CD8-positive, alpha-beta memory T cell (primary cell): ENCODE measurements around the gene FMN1. TPM values are rescaled to one million over a fixed set of nuclear protein-coding genes. Genes with fewer than 3 reads are reported as not detected.

Experiments used
- CTCF ChIA-PET: fragments of 350-600 bp; sonication (Branson Sonifier 250); formaldehyde crosslinking; loops from one replicate; lab custom pipeline; 2021; ENCODE audit warnings: antibody characterized with exemption; lab: Charles Lee
- POLR2A ChIA-PET: fragments of 350-600 bp; sonication (Branson Sonifier 250); formaldehyde crosslinking; loops from one replicate; lab custom pipeline; 2021; ENCODE audit warnings: antibody characterized with exemption; lab: Charles Lee
- DNase-seq, 5 donors: peaks; one replicate each; pipeline versions ENCODE4 v3.0.0 to v3.0.0-alpha.2; 2020 to 2022; ENCODE audit warnings: mixed read lengths in 1 of 5
- H3K27ac ChIP-seq: one replicate; pipeline ENCODE4 v1.7.0; 2013; ENCODE audit warnings: low read depth, mild to moderate bottlenecking, low read length, moderate library complexity
- H3K27me3 ChIP-seq: 2 replicates; pipeline ENCODE4 v1.7.0; 2013; ENCODE audit warnings: low read length, mild to moderate bottlenecking; ENCODE audit not compliant: insufficient read depth, poor library complexity, severe bottlenecking
- H3K36me3 ChIP-seq: 2 replicates; pipeline ENCODE4 v1.7.0; 2013; ENCODE audit warnings: mild to moderate bottlenecking, low read length, moderate library complexity; ENCODE audit not compliant: insufficient read depth
- H3K4me1 ChIP-seq: 2 replicates; pipeline ENCODE4 v1.7.0; 2013; ENCODE audit warnings: mild to moderate bottlenecking, low read length, moderate library complexity; ENCODE audit not compliant: insufficient read depth
- H3K4me3 ChIP-seq: 2 replicates; pipeline ENCODE4 v1.7.0; 2013; ENCODE audit warnings: mild to moderate bottlenecking, low read length
- H3K9me3 ChIP-seq: 2 replicates; pipeline ENCODE4 v1.7.0; 2013; ENCODE audit warnings: mild to moderate bottlenecking, low read length
- H3K27ac Mint-ChIP-seq, 8 donors: one replicate each; pipeline ENCODE4 v1.8.0; 2020 to 2021; ENCODE audit warnings: mixed read lengths in 8 of 8, mild to moderate bottlenecking in 6 of 8, inconsistent platforms in 3 of 8, moderate library complexity in 3 of 8
- H3K27me3 Mint-ChIP-seq, 2 donors: one replicate each; pipeline ENCODE4 v1.8.0; 2020 to 2021; ENCODE audit warnings: mixed read lengths in 2 of 2, mild to moderate bottlenecking in 1 of 2, moderate library complexity in 1 of 2
- H3K36me3 Mint-ChIP-seq, 3 donors: one replicate each; pipeline ENCODE4 v1.8.0; 2020 to 2021; ENCODE audit warnings: mixed read lengths in 3 of 3, inconsistent platforms in 1 of 3, mild to moderate bottlenecking in 1 of 3
- H3K4me1 Mint-ChIP-seq, 3 donors: one replicate each; pipeline ENCODE4 v1.8.0; 2020 to 2021; ENCODE audit warnings: mixed read lengths in 3 of 3, inconsistent platforms in 1 of 3, mild to moderate bottlenecking in 1 of 3
- H3K4me3 Mint-ChIP-seq, 7 donors: one replicate each; pipeline ENCODE4 v1.8.0; 2020 to 2021; ENCODE audit warnings: mixed read lengths in 7 of 7, mild to moderate bottlenecking in 6 of 7, moderate library complexity in 4 of 7, inconsistent platforms in 2 of 7
- H3K9me3 Mint-ChIP-seq, 5 donors: one replicate each; pipeline ENCODE4 v1.8.0; 2020 to 2022; ENCODE audit warnings: mixed read lengths in 5 of 5, mild to moderate bottlenecking in 3 of 5, moderate library complexity in 2 of 5, inconsistent platforms in 1 of 5
- polyA plus RNA-seq: library from polyadenylated mRNA; unstranded; fragments of 300-500 nt; fragmentation: Illumina TruSeq; gene quantifications from one replicate; pipeline ENCODE4 v1.2.3, GENCODE V29; 2021
- total RNA-seq, 2 experiments: library from RNA; stranded (reverse); gene quantifications; one replicate each; pipeline ENCODE4 v1.2.3, GENCODE V29; 2021

FMN1 gene
- total and polyA plus RNA-seq, 3 experiments from 2014 or later = 0.09 to 0.24 (median 0.11) TPM

DNA sequence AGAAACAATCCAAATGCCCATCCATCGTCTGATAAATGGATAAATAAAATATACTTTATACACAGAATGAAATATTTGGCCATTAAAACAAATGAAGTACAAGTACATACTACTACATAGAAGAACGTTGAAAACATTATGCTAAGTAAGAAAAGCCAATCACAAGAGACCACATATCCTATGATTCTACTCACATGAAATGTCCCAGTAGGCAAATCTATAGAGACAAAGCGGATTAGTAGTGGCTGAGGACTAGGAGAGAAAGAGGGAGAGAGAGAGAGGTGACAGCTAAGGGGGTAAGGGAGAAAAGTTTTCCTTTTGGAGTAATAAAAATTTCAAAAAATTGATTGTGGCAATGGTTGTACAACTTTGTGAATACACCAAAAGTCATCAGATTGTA is 329.7 kb downstream of the FMN1 start:
- H3K4me1 Mint-ChIP-seq = peaks cover 0 to 13% (median 0%) of the 10 kb centered on the region in 3 donors
- H3K4me3 Mint-ChIP-seq = no peak overlapping the region

DNA sequence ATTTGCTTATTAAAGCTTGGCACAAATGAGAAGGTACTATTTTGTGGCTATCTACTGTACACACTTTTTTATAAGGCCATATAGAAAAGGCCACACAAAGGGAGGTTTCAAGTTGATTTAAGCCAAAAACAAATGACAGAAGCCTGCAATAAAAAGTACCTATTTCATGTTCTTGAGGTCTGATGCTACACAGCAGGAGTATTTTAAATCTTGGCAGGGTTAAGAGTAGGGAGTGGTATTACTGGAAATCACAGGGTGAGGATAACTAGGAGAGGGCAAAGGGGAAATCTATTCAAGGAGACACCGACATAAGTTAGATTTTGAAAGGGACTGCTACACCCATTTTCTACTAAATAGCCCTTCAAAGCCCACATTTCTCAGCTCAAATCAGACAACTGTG is 330.5 kb downstream of the FMN1 start:
- Histone ChIP-seq H3K27ac (no peak overlapping the region), H3K9me3 (no peaks in the 10 kb centered on the region), H3K36me3 (no peaks in the 10 kb centered on the region), H3K4me3 (no peak overlapping the region), H3K4me1 (no peaks in the 10 kb centered on the region), H3K27me3 (no peaks in the 10 kb centered on the region)
- Mint-ChIP-seq H3K36me3 (peaks cover 0 to 2% (median 0%) of the 10 kb centered on the region in 3 donors), H3K27me3 (peaks cover 0 to 3% of the 10 kb centered on the region in 2 donors), H3K4me1 (peaks cover 0 to 13% (median 0%) of the 10 kb centered on the region in 3 donors), H3K4me3 (no peak overlapping the region), H3K27ac (no peak overlapping the region), H3K9me3 (peaks cover 0 to 2% (median 0%) of the 10 kb centered on the region in 5 donors)
- CTCF ChIA-PET = no interaction called here
- no peak for DNase-seq
- POLR2A ChIA-PET = no interaction called here

More for the DNA sequence above, 329.7 kb downstream of the FMN1 start:
- H3K27ac ChIP-seq = no peak overlapping the region
- no peak for DNase-seq
- no peaks in the 10 kb centered on the region for H3K27me3 ChIP-seq
- Mint-ChIP-seq H3K27me3 (peaks cover 0 to 2% of the 10 kb centered on the region in 2 donors), H3K9me3 (no peaks in the 10 kb centered on the region), H3K27ac (no peak overlapping the region), H3K36me3 (peaks cover 0 to 2% (median 0%) of the 10 kb centered on the region in 3 donors)
- CTCF ChIA-PET = no interaction called here
- no peaks in the 10 kb centered on the region for H3K9me3 ChIP-seq
- H3K4me3 ChIP-seq = no peak overlapping the region
- no peaks in the 10 kb centered on the region for H3K4me1 ChIP-seq
- no peaks in the 10 kb centered on the region for H3K36me3 ChIP-seq
- POLR2A ChIA-PET = no interaction called here

DNA sequence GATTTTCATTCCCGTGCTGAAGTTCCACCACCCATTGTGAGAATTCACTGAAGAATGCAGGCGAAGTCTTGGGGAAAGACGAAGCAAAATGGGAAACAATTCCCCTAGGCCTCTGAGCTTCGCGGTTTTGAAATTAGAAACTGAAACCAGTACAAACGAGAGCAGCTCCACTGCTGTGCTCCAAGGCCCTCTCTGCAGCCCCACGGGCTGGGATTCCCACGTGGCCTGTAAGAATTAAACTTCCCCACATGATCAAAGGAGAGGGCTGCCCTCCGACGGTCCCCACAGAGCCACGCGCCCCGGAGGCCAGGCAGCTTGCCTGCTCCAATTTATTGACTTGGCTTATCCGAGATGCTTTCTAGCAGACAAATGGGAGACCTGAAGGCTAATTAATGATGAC is 332.8 kb downstream of the FMN1 start:
- Histone ChIP-seq H3K36me3 (no peaks in the 10 kb centered on the region), H3K4me3 (no peak overlapping the region), H3K4me1 (no peaks in the 10 kb centered on the region), H3K27ac (no peak overlapping the region), H3K27me3 (no peaks in the 10 kb centered on the region), H3K9me3 (no peaks in the 10 kb centered on the region)
- no peak overlapping the region for H3K4me3 Mint-ChIP-seq
- DNase-seq = no peak
- peaks cover 0 to 3% of the 10 kb centered on the region in 2 donors for H3K27me3 Mint-ChIP-seq
- peaks cover 0 to 2% (median 0%) of the 10 kb centered on the region in 5 donors for H3K9me3 Mint-ChIP-seq
- H3K27ac Mint-ChIP-seq = no peak overlapping the region
- peaks cover 0 to 13% (median 0%) of the 10 kb centered on the region in 3 donors for H3K4me1 Mint-ChIP-seq
- ChIA-PET CTCF (no interaction called here), POLR2A (no interaction called here)
- no peaks in the 10 kb centered on the region for H3K36me3 Mint-ChIP-seq

DNA sequence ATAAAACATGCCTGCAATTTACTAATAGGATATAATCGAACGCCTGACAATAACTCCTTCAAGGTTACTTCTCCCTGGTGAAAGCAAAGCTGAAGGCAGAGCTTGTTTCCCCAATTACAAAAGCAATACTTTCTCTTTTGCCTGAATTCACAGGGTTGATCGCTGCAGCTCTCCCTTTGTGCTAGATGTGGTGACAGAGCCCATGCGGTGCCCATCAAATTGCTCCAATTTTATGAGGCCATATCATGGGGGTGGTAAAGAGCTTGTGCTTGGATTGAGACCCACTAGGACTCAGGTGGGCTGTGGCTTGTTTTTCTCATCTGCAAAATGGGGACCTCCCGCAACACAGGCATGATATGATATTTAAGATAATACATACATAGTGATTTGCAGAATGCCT is 333.3 kb downstream of the FMN1 start:
- Mint-ChIP-seq H3K4me1 (peaks cover 0 to 13% (median 0%) of the 10 kb centered on the region in 3 donors), H3K9me3 (peaks cover 0 to 2% (median 0%) of the 10 kb centered on the region in 5 donors), H3K27me3 (peaks cover 0 to 3% of the 10 kb centered on the region in 2 donors), H3K36me3 (no peaks in the 10 kb centered on the region), H3K27ac (no peak overlapping the region), H3K4me3 (no peak overlapping the region)
- H3K4me3 ChIP-seq = no peak overlapping the region
- H3K36me3 ChIP-seq = no peaks in the 10 kb centered on the region
- no peaks in the 10 kb centered on the region for H3K4me1 ChIP-seq
- H3K27me3 ChIP-seq = no peaks in the 10 kb centered on the region
- ChIA-PET CTCF (no interaction called here), POLR2A (no interaction called here)
- DNase-seq = no peak
- no peaks in the 10 kb centered on the region for H3K9me3 ChIP-seq
- no peak overlapping the region for H3K27ac ChIP-seq

DNA sequence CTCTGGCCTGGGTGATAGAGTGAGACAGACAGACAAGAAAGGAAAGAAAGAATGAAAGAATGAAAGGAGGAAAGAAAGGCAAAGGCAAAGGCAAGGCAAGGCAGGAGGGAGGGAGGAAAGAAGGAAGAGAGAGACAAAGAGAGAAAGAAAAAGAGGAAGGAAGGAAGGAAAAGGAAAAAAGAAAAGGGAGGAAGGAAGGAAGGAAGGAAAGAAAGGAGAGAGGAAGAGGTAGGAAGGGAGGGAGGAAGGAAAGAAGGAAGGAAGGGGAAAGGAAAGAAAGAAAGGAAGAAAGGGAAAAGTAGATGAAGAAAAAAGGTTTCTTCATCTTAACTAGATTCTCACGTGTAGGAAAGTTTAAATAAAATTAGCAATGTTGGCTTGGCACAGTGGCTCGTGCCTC is 334.5 kb downstream of the FMN1 start:
- no peak for DNase-seq
- POLR2A ChIA-PET = no interaction called here
- CTCF ChIA-PET = no interaction called here
- Histone ChIP-seq H3K27ac (no peak overlapping the region), H3K4me3 (no peak overlapping the region), H3K36me3 (no peaks in the 10 kb centered on the region), H3K9me3 (no peaks in the 10 kb centered on the region), H3K27me3 (no peaks in the 10 kb centered on the region), H3K4me1 (no peaks in the 10 kb centered on the region)
- Mint-ChIP-seq H3K27ac (no peak overlapping the region), H3K36me3 (peaks cover 0 to 1% (median 0%) of the 10 kb centered on the region in 3 donors), H3K4me3 (no peak overlapping the region), H3K27me3 (peaks cover 0 to 3% of the 10 kb centered on the region in 2 donors), H3K4me1 (peaks cover 0 to 12% (median 0%) of the 10 kb centered on the region in 3 donors), H3K9me3 (peaks cover 0 to 2% (median 0%) of the 10 kb centered on the region in 5 donors)

DNA sequence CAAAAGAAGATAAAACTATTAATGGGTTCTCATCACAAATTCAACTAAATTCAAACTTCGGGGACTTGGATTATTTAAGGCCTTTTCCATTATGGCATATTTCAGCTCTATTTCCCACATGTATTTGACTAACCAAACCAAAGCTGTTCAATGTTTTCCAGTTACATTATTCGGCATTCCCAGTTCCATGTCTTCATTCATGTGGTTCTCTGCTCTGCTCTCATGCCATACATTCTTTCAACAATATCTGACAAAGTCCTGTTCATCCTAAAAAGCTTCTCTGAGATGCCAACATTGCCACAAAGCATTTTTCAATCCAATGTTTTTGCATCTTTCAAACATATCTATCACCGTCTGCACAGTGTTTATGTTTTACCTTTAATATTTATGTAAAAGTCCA is 335.3 kb downstream of the FMN1 start:
- Histone ChIP-seq H3K27me3 (no peaks in the 10 kb centered on the region), H3K4me3 (no peak overlapping the region), H3K36me3 (no peaks in the 10 kb centered on the region), H3K4me1 (no peaks in the 10 kb centered on the region), H3K9me3 (no peaks in the 10 kb centered on the region), H3K27ac (no peak overlapping the region)
- Mint-ChIP-seq H3K27ac (no peak overlapping the region), H3K36me3 (peaks cover 0 to 1% (median 0%) of the 10 kb centered on the region in 3 donors), H3K4me3 (no peak overlapping the region), H3K27me3 (peaks cover 0 to 3% of the 10 kb centered on the region in 2 donors), H3K4me1 (peaks cover 0 to 7% (median 0%) of the 10 kb centered on the region in 3 donors), H3K9me3 (peaks cover 0 to 2% (median 0%) of the 10 kb centered on the region in 5 donors)
- no peak for DNase-seq
- POLR2A ChIA-PET = no interaction called here
- CTCF ChIA-PET = no interaction called here

DNA sequence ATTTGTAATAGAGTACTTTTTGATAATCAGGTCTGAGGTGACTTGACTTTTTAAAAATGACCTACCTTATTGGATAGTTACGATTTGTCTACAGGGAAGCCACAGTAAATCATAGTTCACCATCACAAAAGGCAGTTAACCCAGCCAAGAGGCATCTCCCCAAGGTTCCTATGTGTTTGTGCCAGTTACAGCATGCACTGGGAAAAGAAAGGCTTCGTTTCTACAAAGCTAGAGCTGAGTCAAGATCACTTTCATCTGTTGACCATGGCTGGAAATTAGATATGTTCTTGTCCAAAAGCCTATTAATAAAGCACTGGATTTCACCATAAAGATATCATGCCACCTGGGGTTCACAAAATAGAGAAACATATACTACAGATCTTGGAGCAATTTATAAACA is 336.8 kb downstream of the FMN1 start:
- H3K27ac Mint-ChIP-seq = no peak overlapping the region
- Histone ChIP-seq H3K4me1 (no peaks in the 10 kb centered on the region), H3K27me3 (no peaks in the 10 kb centered on the region), H3K4me3 (no peak overlapping the region), H3K9me3 (no peaks in the 10 kb centered on the region), H3K27ac (no peak overlapping the region), H3K36me3 (no peaks in the 10 kb centered on the region)
- no peaks in the 10 kb centered on the region for H3K4me1 Mint-ChIP-seq
- no peak overlapping the region for H3K4me3 Mint-ChIP-seq
- CTCF ChIA-PET = no interaction called here
- peaks cover 0 to 3% of the 10 kb centered on the region in 2 donors for H3K27me3 Mint-ChIP-seq
- no peak for DNase-seq
- POLR2A ChIA-PET = no interaction called here
- H3K36me3 Mint-ChIP-seq = peaks cover 0 to 1% (median 0%) of the 10 kb centered on the region in 3 donors
- H3K9me3 Mint-ChIP-seq = peaks cover 0 to 2% (median 0%) of the 10 kb centered on the region in 5 donors

DNA sequence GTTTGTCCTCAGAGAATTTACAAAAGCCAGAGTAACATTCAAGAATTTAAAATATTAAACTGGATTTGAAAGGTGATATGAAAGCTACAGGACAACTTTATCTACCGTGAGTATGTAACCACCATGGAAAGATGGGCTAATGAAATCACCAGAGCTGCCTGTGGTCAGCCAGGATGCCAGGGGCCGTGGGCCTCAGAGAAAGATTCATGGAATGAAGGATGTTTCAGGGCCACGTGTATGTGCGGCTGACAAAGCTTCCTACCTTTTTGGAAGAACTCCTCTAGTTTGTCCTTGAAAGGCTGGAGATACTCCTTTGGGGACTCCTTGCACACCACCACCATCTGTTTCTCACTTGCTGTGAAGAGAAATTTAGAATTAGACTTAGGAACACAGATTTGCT is 337.8 kb downstream of the FMN1 start:
- no peak for DNase-seq
- H3K27me3 Mint-ChIP-seq = peaks cover 0 to 3% of the 10 kb centered on the region in 2 donors
- Histone ChIP-seq H3K36me3 (no peaks in the 10 kb centered on the region), H3K4me1 (no peaks in the 10 kb centered on the region), H3K27me3 (no peaks in the 10 kb centered on the region), H3K4me3 (no peak overlapping the region), H3K9me3 (no peaks in the 10 kb centered on the region), H3K27ac (no peak overlapping the region)
- CTCF ChIA-PET = no interaction called here
- no peaks in the 10 kb centered on the region for H3K4me1 Mint-ChIP-seq
- H3K9me3 Mint-ChIP-seq = peaks cover 0 to 2% (median 0%) of the 10 kb centered on the region in 5 donors
- H3K36me3 Mint-ChIP-seq = peaks cover 0 to 1% (median 0%) of the 10 kb centered on the region in 3 donors
- POLR2A ChIA-PET = no interaction called here
- H3K27ac Mint-ChIP-seq = no peak overlapping the region
- no peak overlapping the region for H3K4me3 Mint-ChIP-seq
